DMS53 treated with DMSO at 0.1 percent for 48 hours (cell line): ENCODE measurements around the gene PGA5.
"Not testable (repeated sequence)": the region's sequence is repeated elsewhere in the genome, so short reads cannot be mapped to it uniquely, and the experiment has no call there.

Experiments used
- DNase-seq: peaks from one replicate; lab custom pipeline; 2025; ENCODE audit not compliant: unreplicated experiment; lab: John Stamatoyannopoulos, UW

The PGA5 gene

DNA sequence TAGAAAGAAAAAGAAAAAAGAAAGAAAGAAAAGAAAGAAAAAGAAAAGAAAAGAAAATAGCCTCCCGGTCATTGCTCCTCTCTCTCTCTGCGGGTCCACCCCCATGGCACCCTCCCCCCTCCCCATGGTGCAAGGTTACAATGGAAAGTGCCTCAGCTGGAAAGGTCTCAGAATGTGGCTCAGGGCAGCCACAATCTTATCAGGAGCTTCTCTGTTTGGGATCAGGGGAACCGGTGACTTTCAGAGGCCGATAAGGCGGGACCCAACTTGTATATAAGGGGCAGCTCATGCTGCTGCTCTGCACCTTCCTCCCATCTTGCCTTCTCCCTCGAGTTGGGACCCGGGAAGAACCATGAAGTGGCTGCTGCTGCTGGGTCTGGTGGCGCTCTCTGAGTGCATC is at the start of gene PGA5:
TSS of gene PGA5 (plus strand) at position 301 of the 400 bp plus-strand sequence. CDS start at position 353, 52 bp downstream.
- not testable (repeated sequence) for DNase-seq

DNA sequence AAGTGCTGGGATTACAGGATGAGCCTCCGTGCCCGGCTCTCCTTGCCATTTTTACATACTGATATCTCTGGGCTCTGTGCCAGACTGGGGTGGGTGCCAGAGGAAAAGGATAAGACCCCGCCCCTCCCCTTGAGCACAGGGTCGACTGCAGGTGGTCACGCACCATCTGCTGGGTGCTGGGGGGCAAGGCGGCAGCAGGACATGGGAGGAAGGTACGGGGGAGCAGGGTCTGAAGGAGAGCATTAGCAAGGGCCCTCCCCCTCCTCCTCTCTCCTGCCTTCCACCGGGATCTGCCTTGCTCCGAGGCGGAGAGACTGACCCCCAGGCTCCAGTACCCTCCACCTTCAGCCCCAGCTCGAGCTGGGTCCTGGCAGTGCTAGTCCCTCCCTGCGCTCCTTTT is 47.4 kb upstream of the PGA5 start:
- DNase-seq = no peak

DNA sequence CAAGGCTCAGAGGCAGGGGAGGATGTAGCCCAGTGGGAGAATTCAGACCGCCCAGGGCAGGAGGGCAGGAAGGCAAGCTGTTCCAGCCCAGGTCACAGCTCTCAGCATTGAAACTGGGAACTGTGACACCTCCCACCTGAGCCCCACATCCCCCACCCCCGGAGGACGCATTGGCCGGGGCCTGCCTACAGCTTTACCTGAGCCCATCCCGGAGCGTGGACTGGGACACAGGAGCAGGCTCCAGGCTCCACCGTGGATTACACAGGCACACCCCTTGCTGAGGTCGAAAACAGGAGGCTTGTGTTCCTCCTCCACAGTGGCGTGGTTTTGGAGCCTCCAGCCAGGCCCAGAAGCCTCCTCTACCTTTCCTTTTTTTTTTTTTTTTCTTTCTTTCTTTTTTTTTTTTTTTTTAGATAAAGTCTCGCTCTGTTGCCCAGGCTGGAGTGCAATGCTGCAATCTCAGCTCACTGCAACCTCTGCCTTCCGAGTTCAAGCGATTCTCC is 46.8 kb upstream of the PGA5 start:
- no peak for DNase-seq

DNA sequence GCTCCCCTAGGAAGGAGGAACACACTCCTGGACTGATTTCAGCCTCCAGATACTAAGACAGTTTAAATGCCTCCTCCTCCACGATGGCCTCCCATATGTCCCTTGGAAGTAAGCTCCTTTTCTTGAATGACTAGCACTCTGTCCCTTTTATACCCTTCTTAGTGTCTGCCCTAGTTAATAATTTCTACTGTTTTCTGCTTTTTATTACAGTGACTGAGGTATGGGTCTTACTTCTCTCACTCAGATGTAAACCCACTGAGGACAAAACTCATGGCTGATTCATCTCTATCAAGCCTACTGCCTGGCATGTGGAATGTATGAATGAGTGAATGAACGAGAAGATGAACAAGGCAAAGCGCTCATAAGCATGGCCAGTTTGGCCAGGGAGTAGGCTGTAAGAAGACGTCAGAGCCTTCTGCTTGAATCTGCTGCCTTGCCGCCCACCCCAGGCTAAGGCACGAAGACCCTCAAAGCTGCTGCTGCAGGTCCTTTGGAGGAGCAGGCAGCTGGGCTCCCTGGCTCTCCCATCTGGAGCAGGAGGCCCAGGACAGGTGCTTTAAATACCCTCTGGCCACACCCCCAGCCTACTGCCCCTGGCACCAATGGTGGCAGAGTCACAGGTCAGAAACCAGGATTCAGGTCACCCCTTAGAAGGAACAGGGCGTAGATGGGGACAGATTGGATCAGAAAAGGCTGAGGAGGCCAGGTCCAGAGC is 45.8 kb upstream of the PGA5 start:
- no peak for DNase-seq

DNA sequence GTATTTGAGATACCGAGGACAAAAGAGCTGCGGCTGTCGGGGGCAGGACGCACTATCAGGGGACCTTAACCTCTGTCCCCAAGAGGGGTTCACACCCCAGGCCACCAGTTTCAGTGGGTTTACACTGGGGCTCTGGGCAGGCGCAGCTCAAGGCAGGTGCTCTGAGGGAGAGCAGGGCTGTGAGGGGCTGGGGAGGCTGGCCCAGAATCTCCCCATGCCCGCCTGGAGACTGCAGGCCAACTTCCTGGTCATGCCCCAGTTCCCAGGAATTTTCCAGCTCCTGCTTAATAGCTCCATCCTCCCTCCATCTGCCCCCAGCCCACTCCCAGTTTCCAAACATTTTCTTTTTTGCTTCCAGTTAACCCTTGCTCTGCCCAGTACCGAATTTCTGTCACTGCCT is 45.3 kb upstream of the PGA5 start:
- no peak for DNase-seq

DNA sequence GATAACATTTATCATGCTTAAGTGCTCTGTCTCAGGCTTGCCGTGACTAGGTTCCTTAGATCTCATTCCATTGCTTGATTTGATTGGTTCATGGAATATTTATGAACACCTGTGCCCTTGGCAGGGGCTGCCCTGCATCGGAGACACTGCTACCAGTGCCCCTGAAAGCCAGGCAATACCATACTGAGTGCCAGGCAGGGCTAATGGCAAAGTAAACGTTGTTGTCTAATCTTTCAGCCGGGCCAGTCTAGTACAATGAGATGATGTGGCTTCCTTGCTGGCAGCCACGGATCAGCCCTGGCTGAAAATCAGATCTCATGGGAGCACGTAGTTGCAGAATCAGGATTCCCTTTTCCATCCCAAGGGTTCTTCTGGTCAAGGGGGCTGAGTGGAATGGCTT is 42.6 kb upstream of the PGA5 start:
- DNase-seq = no peak

DNA sequence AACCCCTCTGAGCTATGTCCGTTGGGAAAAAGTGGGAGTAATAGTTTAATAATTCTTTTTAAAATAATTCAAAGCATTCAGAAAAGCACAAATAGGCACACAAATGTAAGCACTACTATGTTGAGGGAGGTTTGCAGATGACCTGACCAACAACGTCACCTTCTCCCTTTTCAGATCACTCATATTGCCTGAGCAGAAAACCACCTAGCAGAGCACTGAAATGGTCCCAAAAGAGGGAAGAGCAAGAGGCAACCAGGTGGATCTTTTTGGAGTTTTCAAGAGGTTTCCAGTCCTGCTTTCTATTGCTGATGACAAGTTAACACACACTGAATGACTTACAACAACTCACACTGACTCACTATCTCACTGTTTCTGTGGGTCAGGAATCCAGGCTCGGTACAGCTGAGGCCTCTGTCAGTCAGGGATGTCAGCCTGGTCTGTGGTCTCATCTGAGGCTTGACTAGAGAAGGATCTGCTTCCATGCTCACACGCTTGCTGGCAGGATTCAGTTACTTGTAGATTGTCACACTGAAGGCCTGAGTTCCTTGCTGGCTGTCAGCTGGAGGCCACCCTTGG is 41.9 kb upstream of the PGA5 start:
- DNase-seq = no peak

DNA sequence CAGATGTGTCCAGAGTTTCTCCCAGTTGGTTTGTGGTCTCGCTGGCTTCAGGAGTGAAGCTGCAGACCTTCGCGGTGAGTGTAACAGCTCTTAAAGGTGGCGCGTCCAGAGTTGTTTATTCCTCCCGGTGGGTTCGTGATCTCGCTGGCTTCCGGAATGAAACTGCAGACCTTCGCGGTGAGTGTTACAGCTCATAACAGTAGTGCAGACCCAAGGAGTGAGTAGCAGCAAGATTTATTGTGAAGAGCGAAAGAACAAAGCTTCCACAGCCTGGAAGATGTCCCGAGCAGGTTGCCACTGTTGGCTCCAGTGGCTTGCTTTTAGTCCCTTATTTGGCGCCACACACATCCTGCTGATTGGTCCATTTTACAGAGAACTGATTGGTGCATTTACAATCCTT is 39.5 kb upstream of the PGA5 start:
- no peak for DNase-seq

DNA sequence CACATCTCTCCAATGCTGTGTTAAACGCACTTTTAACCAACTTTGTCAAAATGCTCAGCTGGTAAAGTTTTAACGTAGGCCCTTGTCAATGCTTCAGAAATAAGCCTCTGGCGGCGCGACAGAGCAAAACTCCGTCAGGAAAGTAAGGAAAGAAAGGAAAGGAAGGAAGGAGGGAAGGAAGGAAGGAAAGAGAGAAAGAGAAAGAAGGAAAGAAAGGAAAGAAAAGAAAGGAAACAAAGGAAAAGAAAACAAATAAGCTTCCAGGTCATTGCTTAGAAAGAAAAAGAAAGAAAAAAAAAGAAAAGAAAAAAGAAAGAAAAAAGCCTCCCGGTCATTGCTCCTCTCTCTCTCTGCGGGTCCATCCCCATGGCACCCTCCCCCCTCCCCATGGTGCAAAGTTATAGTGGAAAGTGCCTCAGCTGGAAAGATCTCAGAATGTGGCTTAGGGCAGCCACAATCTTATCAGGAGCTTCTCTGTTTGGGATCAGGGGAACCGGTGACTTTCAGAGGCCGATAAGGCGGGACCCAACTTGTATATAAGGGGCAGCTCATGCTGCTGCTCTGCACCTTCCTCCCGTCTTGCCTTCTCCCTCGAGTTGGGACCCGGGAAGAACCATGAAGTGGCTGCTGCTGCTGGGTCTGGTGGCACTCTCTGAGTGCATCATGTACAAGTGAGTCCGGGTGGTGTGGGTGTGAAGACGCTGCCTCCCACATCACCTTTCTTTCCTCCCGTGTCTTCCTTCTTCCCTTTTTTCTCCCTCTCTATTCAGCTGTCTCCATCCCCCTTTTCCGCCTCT is 37.8 kb upstream of the PGA5 start, which contains the start of gene PGA3:
TSS of gene PGA3 (plus strand) at position 566 of the 797 bp plus-strand sequence. CDS start at position 616, 50 bp downstream.
- not testable (repeated sequence) for DNase-seq

DNA sequence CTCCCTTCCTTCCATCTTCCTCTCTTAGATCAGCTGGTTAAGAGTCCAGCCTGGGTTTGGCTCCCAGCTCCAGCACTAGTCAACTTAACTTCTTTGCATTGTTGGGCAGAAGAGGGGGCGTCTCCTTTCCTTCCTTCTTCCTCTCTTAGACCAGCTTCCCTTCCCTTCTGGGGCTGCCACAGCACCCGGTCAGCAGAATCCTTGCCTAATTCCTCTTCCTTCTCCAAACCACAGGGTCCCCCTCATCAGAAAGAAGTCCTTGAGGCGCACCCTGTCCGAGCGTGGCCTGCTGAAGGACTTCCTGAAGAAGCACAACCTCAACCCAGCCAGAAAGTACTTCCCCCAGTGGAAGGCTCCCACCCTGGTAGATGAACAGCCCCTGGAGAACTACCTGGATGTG is 37.1 kb upstream of the PGA5 start:
- not testable (repeated sequence) for DNase-seq

DNA sequence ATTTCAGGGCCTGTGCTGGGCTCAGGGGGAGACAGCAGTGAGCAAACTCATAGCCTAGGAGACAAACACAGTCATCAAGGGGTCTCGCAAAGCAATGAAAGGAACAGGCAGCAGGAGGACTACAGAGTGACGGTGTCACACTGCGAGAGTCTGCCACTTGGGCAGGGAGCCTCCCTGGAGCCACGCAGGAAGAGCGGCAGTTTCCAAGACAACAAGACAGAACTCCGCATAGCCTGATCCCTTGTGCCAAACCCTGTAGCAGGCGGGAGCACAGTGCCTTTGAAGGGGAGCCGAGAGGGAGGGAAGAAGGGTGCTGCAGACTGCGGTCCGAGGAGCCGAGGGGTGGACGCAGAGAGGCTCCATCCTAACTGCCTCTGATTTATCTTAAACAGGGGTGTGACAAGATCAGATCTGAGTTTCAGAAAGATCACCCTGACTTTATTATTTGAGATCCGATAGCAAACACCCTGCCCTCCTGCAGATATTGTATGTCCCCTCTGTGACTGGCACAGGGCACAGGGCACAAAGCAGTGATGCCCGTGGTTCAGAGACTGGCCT is 36.4 kb upstream of the PGA5 start:
- not testable (repeated sequence) for DNase-seq

DNA sequence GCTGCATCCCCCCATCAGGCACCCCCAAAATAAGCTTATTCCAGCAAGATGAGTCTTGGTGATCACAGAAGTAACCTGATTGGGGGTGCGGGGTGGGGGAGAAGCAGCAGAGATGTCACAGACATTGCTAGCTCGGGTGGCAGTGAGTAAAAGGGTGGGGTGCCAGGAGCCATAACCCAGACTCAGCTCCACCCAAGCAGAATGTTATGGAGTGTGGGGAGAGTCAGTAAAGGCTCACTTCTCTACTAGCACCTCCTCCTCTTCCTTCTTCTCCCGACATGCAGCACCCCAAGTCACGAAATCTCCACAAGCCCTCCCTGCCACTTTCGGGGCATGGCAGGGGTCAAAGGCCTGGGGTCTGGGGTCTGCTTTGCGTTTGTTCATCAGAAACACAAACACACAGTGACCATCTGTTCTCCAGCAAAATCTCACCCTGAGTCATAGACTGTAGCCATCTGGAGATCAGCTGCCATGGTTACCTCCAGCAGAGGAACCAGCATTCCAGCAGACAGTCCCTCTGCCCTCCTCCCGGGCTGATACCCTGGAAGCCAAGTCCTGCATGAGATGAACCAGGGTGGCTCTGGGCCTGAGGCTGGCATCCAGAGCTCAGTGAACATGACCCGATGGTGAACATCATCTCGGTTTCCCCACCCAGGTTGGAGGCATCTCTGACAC is 33.2 kb upstream of the PGA5 start:
- DNase-seq = not testable (repeated sequence)

DNA sequence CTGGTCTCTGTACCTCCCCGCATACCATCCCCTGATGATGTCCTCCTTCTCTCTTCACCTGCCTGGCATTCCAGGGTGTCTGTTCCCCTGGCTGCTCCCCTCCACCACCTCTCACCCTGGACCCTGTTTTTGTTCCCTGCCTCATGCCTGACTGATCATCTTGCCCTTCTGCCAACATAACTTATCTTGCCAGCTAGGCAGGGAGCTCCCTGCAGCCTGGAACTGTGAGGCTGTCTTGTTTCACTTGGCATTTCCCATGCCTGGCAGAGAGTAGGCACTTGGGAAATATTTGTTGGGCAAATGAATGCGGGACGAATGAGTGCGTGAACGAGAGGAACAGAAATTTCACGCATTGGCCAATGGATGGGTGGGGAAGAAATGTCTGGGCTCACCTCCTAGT is 30.3 kb upstream of the PGA5 start:
- DNase-seq = not testable (repeated sequence)

DNA sequence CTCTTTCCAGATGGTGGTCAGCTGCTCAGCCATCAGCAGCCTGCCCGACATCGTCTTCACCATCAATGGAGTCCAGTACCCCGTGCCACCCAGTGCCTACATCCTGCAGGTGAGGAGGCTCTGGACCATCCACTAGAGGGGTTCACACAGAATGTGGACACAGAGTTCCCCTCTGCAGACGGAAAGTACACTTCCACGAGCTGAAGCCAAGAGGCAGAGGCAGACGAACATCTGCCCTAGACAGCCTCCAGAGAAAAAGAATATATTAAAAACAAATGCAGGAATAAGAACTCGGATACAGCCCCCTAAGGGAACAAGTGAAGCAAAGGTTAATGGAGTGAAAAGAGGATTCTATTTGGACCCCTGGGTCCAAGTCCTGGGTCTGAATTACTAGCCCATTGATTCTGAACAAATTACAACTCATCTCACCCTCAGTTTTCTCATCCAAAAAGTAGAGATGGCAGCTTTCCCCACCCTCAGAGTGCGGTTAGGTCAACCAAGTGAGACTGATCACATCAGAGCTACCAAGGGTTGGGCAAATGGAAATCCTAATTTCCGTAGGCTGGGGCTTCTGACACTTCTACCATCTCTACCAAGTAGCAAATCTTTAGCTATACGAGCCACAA is 29.5 kb upstream of the PGA5 start:
- DNase-seq = not testable (repeated sequence)

DNA sequence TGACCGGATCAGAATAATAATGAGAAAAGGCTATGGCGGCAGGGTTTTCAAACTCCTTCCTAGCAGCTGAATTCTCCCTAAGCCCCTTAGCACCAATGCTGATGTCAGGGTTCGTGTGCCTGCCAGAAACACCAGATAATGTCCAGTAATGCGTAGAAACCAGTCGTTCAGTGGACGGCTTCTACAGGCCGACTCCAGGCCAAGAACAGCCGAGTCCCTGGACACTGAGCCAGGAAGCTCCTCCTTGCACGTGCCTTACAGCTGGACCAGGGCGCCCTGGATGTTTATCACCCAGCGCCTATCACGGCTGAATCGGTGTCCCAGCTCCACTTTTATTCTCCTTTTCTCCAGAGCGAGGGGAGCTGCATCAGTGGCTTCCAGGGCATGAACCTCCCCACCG is 28.8 kb upstream of the PGA5 start:
- DNase-seq = not testable (repeated sequence)

DNA sequence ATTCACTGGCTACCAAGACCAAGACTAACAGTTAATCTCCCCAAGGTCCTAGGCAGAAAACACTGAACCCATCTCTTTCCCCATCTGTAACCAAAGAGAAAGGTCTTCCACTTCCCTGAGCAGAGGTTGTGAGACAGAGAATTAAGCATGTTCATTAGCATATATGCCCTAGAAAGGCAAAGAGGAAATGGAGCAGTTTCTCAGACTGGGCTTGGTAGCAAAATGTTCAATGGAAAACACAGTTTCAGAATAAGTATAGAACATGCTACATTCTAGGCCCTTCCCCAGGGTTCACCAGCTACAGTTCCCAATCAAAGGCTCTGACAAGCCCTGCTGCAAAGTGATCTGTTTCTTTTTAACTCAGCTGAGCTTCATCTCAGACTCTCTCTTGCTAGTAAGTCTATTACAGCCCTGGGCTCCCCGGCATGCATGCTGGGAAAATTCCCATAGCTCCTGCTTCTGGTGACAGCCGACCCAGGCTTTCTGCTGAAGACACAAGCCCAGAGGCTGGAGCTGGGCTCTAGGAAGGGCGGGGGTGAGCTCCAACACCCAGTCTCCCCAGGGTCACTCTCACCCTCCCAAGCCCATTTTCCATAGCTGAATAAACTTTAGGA is 27.2 kb upstream of the PGA5 start:
- not testable (repeated sequence) for DNase-seq

DNA sequence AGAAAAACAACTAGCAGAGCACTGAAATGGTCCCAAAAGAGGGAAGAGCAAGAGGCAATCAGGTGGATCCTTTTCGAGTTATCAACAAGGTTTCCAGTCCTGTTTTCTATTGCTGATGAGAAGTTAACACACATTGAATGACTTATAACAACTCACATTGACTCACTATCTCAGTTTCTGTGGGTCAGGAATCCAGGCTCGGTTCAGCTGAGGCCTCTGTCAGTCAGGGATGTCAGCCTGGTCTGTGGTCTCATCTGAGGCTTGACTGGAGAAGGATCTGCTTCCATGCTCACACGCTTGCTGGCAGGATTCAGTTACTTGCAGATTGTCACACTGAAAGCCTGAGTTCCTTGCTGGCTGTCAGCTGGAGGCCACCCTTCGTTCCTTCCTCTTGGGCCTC is 22.7 kb upstream of the PGA5 start:
- not testable (repeated sequence) for DNase-seq

DNA sequence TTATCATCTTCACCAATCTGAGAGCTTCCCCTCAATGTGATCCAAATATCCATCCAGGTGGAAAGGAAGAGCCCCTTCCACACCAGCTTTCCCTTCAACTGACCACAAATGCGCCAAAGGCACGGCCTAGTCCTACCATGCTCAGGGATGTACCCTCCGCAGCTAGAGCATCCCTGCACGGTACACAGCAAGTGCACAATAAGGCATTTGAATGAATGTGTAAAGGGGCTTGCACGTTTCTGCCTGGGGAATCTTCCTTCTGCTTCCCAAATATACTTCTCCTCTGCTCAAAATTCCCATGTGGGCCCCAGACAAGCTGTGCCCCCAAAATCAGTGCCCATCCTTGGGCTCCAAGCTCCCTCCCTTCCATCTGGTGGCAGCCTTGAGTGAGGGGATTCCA is 22.0 kb upstream of the PGA5 start:
- not testable (repeated sequence) for DNase-seq

DNA sequence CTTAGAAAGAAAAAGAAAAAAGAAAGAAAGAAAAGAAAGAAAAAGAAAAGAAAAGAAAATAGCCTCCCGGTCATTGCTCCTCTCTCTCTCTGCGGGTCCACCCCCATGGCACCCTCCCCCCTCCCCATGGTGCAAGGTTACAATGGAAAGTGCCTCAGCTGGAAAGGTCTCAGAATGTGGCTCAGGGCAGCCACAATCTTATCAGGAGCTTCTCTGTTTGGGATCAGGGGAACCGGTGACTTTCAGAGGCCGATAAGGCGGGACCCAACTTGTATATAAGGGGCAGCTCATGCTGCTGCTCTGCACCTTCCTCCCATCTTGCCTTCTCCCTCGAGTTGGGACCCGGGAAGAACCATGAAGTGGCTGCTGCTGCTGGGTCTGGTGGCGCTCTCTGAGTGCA is 18.9 kb upstream of the PGA5 start, which contains the start of gene PGA4:
TSS of gene PGA4 (plus strand) at position 301 of the 400 bp plus-strand sequence. CDS start at position 355, 54 bp downstream.
- DNase-seq = not testable (repeated sequence)

DNA sequence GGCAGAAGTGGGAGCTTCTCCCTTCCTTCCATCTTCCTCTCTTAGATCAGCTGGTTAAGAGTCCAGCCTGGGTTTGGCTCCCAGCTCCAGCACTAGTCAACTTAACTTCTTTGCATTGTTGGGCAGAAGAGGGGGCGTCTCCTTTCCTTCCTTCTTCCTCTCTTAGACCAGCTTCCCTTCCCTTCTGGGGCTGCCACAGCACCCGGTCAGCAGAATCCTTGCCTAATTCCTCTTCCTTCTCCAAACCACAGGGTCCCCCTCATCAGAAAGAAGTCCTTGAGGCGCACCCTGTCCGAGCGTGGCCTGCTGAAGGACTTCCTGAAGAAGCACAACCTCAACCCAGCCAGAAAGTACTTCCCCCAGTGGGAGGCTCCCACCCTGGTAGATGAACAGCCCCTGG is 18.3 kb upstream of the PGA5 start:
- not testable (repeated sequence) for DNase-seq
